CD8-positive, alpha-beta memory T cell (primary cell): ENCODE results near the gene C20orf144. TPM values are rescaled to one million over a fixed set of nuclear protein-coding genes. Genes with fewer than 3 reads are reported as not detected.

Source experiments
- CTCF ChIA-PET: fragments of 350-600 bp; sonication (Branson Sonifier 250); formaldehyde crosslinking; loops from one replicate; lab custom pipeline; 2021; ENCODE audit warnings: antibody characterized with exemption; lab: Charles Lee
- POLR2A ChIA-PET: fragments of 350-600 bp; sonication (Branson Sonifier 250); formaldehyde crosslinking; loops from one replicate; lab custom pipeline; 2021; ENCODE audit warnings: antibody characterized with exemption; lab: Charles Lee
- DNase-seq, 5 donors: peaks; one replicate each; pipeline versions ENCODE4 v3.0.0 to v3.0.0-alpha.2; 2020 to 2022; ENCODE audit warnings: mixed read lengths in 1 of 5
- H3K27ac ChIP-seq: one replicate; pipeline ENCODE4 v1.7.0; 2013; ENCODE audit warnings: low read depth, mild to moderate bottlenecking, low read length, moderate library complexity
- H3K27me3 ChIP-seq: 2 replicates; pipeline ENCODE4 v1.7.0; 2013; ENCODE audit warnings: low read length, mild to moderate bottlenecking; ENCODE audit not compliant: insufficient read depth, poor library complexity, severe bottlenecking
- H3K36me3 ChIP-seq: 2 replicates; pipeline ENCODE4 v1.7.0; 2013; ENCODE audit warnings: mild to moderate bottlenecking, low read length, moderate library complexity; ENCODE audit not compliant: insufficient read depth
- H3K4me1 ChIP-seq: 2 replicates; pipeline ENCODE4 v1.7.0; 2013; ENCODE audit warnings: mild to moderate bottlenecking, low read length, moderate library complexity; ENCODE audit not compliant: insufficient read depth
- H3K4me3 ChIP-seq: 2 replicates; pipeline ENCODE4 v1.7.0; 2013; ENCODE audit warnings: mild to moderate bottlenecking, low read length
- H3K9me3 ChIP-seq: 2 replicates; pipeline ENCODE4 v1.7.0; 2013; ENCODE audit warnings: mild to moderate bottlenecking, low read length
- H3K27ac Mint-ChIP-seq, 8 donors: one replicate each; pipeline ENCODE4 v1.8.0; 2020 to 2021; ENCODE audit warnings: mixed read lengths in 8 of 8, mild to moderate bottlenecking in 6 of 8, inconsistent platforms in 3 of 8, moderate library complexity in 3 of 8
- H3K27me3 Mint-ChIP-seq, 2 donors: one replicate each; pipeline ENCODE4 v1.8.0; 2020 to 2021; ENCODE audit warnings: mixed read lengths in 2 of 2, mild to moderate bottlenecking in 1 of 2, moderate library complexity in 1 of 2
- H3K36me3 Mint-ChIP-seq, 3 donors: one replicate each; pipeline ENCODE4 v1.8.0; 2020 to 2021; ENCODE audit warnings: mixed read lengths in 3 of 3, inconsistent platforms in 1 of 3, mild to moderate bottlenecking in 1 of 3
- H3K4me1 Mint-ChIP-seq, 3 donors: one replicate each; pipeline ENCODE4 v1.8.0; 2020 to 2021; ENCODE audit warnings: mixed read lengths in 3 of 3, inconsistent platforms in 1 of 3, mild to moderate bottlenecking in 1 of 3
- H3K4me3 Mint-ChIP-seq, 7 donors: one replicate each; pipeline ENCODE4 v1.8.0; 2020 to 2021; ENCODE audit warnings: mixed read lengths in 7 of 7, mild to moderate bottlenecking in 6 of 7, moderate library complexity in 4 of 7, inconsistent platforms in 2 of 7
- H3K9me3 Mint-ChIP-seq, 5 donors: one replicate each; pipeline ENCODE4 v1.8.0; 2020 to 2022; ENCODE audit warnings: mixed read lengths in 5 of 5, mild to moderate bottlenecking in 3 of 5, moderate library complexity in 2 of 5, inconsistent platforms in 1 of 5
- polyA plus RNA-seq: library from polyadenylated mRNA; unstranded; fragments of 300-500 nt; fragmentation: Illumina TruSeq; gene quantifications from one replicate; pipeline ENCODE4 v1.2.3, GENCODE V29; 2021
- total RNA-seq, 2 experiments: library from RNA; stranded (reverse); gene quantifications; one replicate each; pipeline ENCODE4 v1.2.3, GENCODE V29; 2021

C20orf144 gene
- total and polyA plus RNA-seq, 3 experiments from 2014 or later = 0.16 to 0.24 TPM; not detected in 1

- no peak for DNase-seq
- Histone ChIP-seq H3K27me3 (no peaks in the 10 kb centered on the region), H3K36me3 (no peaks in the 10 kb centered on the region), H3K4me3 (peak overlapping the region; percentile 37), H3K4me1 (peaks cover 34% of the 10 kb centered on the region), H3K9me3 (no peaks in the 10 kb centered on the region), H3K27ac (peak overlapping the region; percentile 43)
- no peaks in the 10 kb centered on the region for H3K9me3 Mint-ChIP-seq
- no peaks in the 10 kb centered on the region for H3K27me3 Mint-ChIP-seq
- POLR2A ChIA-PET = interaction anchor here (1.1 to 1.6 kb wide), 3 partner anchors 17 to 35 kb away, joined by 4 to 5 read pairs (median 5); partner anchors contain the start of gene PXMP4
- peak overlapping the region in 7 of 8 donors; percentile 17 to 88 (median 68) for H3K27ac Mint-ChIP-seq
- H3K4me3 Mint-ChIP-seq = peak overlapping the region; percentile 61 to 89 (median 73)
- H3K36me3 Mint-ChIP-seq = no peaks in the 10 kb centered on the region
- H3K4me1 Mint-ChIP-seq = peaks cover 35 to 55% (median 52%) of the 10 kb centered on the region in 3 donors
- CTCF ChIA-PET = interaction anchor here (0.6 to 9.3 kb wide), 3 partner anchors 9 to 21 kb away, joined by 3 to 103 read pairs (median 10); partner anchors contain the start of gene ACTL10
Observed at GRCh38 chr20:33684533-33685327, 22.6 kb downstream of the C20orf144 start.

GRCh38 chr20:33685328-33686099 lies 23.4 kb downstream of the C20orf144 start:
- H3K4me3 Mint-ChIP-seq = peak overlapping the region; percentile 61 to 89 (median 73)
- peak in 3 of 5 donors; percentile 24 to 65 (median 44) for DNase-seq
- H3K27ac ChIP-seq = peak overlapping the region; percentile 43

GRCh38 chr20:33686100-33686983 lies 24.2 kb downstream of the C20orf144 start, which contains the start of gene E2F1:
Gene E2F1, minus strand, starts transcription at chr20:33686385. Its CDS starts 121 bp downstream, at chr20:33686264.
- H3K4me3 ChIP-seq = peak within 1 kb of the TSS; percentile 58

More at GRCh38 chr20:33685328-33686099, 23.4 kb downstream of the C20orf144 start:
- Mint-ChIP-seq H3K27ac (peak overlapping the region in 7 of 8 donors; percentile 29 to 82 (median 69)), H3K36me3 (no peaks in the 10 kb centered on the region), H3K4me1 (peaks cover 37 to 54% (median 53%) of the 10 kb centered on the region in 3 donors), H3K9me3 (no peaks in the 10 kb centered on the region), H3K27me3 (no peaks in the 10 kb centered on the region)
- Histone ChIP-seq H3K4me1 (peaks cover 33% of the 10 kb centered on the region), H3K9me3 (no peaks in the 10 kb centered on the region), H3K27me3 (no peaks in the 10 kb centered on the region), H3K36me3 (no peaks in the 10 kb centered on the region), H3K4me3 (peak overlapping the region; percentile 37)
- CTCF ChIA-PET = interaction anchor here (1.7 to 9.3 kb wide), 2 partner anchors 10 to 16 kb away, joined by 10 to 103 read pairs; partner anchors contain the start of gene ACTL10
- POLR2A ChIA-PET = interaction anchor here (1.1 to 1.6 kb wide), 3 partner anchors 18 to 34 kb away, joined by 4 to 5 read pairs (median 5); partner anchors contain the start of gene PXMP4

GRCh38 chr20:33686984-33687366 lies 24.8 kb downstream of the C20orf144 start:
- Mint-ChIP-seq H3K27ac (peak overlapping the region; percentile 40 to 98 (median 90)), H3K4me3 (peak overlapping the region; percentile 72 to 92 (median 84)), H3K27me3 (no peaks in the 10 kb centered on the region), H3K9me3 (no peaks in the 10 kb centered on the region), H3K4me1 (peaks cover 34 to 42% (median 40%) of the 10 kb centered on the region in 3 donors), H3K36me3 (no peaks in the 10 kb centered on the region)
- H3K27me3 ChIP-seq = no peaks in the 10 kb centered on the region
- H3K27ac ChIP-seq = peak overlapping the region; percentile 18
- peak overlapping the region; percentile 58 for H3K4me3 ChIP-seq
- POLR2A ChIA-PET = interaction anchor here (0.5 kb wide), 1 partner anchor 34 kb away, joined by 5 read pairs; no protein-coding TSS in a partner anchor
- CTCF ChIA-PET = interaction anchor here (0.8 to 4.5 kb wide), 4 partner anchors 19 to 45 kb away, joined by 3 to 26 read pairs (median 3); partner anchors contain the start of genes ACTL10, PXMP4 and ZNF341
- no peak for DNase-seq
- peaks cover 37% of the 10 kb centered on the region for H3K4me1 ChIP-seq
- H3K36me3 ChIP-seq = no peaks in the 10 kb centered on the region
- no peaks in the 10 kb centered on the region for H3K9me3 ChIP-seq

More at GRCh38 chr20:33686100-33686983, 24.2 kb downstream of the C20orf144 start, which contains the start of gene E2F1:
- H3K36me3 ChIP-seq = no peaks in the 10 kb centered on the region
- H3K27me3 ChIP-seq = no peaks in the 10 kb centered on the region
- peaks cover 36 to 48% (median 46%) of the 10 kb centered on the region in 3 donors for H3K4me1 Mint-ChIP-seq
- H3K4me1 ChIP-seq = peaks cover 37% of the 10 kb centered on the region
- ChIA-PET POLR2A (interaction anchor here (1.6 kb wide), 1 partner anchor 18 kb away, joined by 5 read pairs; no protein-coding TSS in a partner anchor), CTCF (interaction anchor here (0.8 to 9.3 kb wide), 4 partner anchors 17 to 34 kb away, joined by 3 to 103 read pairs (median 14); partner anchors contain the start of genes ACTL10 and PXMP4)
- peak within 1 kb of the TSS; percentile 40 to 98 (median 90) for H3K27ac Mint-ChIP-seq
- H3K9me3 Mint-ChIP-seq = no peaks in the 10 kb centered on the region
- H3K27ac ChIP-seq = peak within 1 kb of the TSS; percentile 43
- H3K4me3 Mint-ChIP-seq = peak within 1 kb of the TSS; percentile 77 to 92 (median 84)
- H3K27me3 Mint-ChIP-seq = no peaks in the 10 kb centered on the region
- no peaks in the 10 kb centered on the region for H3K36me3 Mint-ChIP-seq
- DNase-seq = peak; percentile 91 to 95 (median 93)
- H3K9me3 ChIP-seq = no peaks in the 10 kb centered on the region

DNA sequence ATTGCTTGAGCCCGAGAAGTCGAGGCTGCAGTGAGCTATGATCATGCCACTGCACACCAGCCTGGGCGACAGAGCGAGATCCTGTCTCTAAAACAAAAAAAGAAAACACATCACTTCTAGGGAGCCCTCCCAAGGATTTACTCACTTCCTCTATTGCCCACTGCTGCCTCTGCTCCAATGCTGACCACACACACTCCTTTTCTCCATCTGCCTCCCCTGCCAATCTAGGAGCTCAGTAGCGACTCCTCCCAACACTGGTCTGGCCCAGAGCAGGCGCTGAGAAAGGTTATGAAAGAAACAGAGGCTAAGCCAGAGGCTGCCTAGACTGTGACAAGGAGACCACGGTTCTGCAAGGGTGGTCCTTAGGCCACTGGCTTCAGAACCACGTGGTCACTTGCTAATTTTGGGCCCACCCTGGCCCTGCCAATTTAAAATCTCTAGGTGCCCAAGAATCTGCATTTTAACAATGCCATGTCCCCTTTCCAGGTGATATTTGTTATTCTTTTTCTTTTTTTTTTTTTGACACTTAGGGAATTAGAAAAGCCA lies 25.3 kb downstream of the C20orf144 start:
- Mint-ChIP-seq H3K27ac (peak overlapping the region in 7 of 8 donors; percentile 18 to 94 (median 65)), H3K4me3 (peak overlapping the region in 2 of 7 donors; percentile 54 to 59)

GRCh38 chr20:33687993-33688937 lies 26.1 kb downstream of the C20orf144 start:
- Histone ChIP-seq H3K36me3 (no peaks in the 10 kb centered on the region), H3K27me3 (no peaks in the 10 kb centered on the region), H3K4me1 (peaks cover 37% of the 10 kb centered on the region), H3K27ac (peak overlapping the region; percentile 22), H3K4me3 (no peak overlapping the region), H3K9me3 (no peaks in the 10 kb centered on the region)
- Mint-ChIP-seq H3K27me3 (no peaks in the 10 kb centered on the region), H3K27ac (peak overlapping the region; percentile 23 to 90 (median 72)), H3K4me1 (peaks cover 33 to 41% (median 37%) of the 10 kb centered on the region in 3 donors), H3K36me3 (no peaks in the 10 kb centered on the region), H3K4me3 (peak overlapping the region in 2 of 7 donors; percentile 34 to 73), H3K9me3 (no peaks in the 10 kb centered on the region)
- DNase-seq = no peak
- POLR2A ChIA-PET = interaction anchor here (0.5 kb wide), 1 partner anchor 955 kb away, joined by 3 read pairs; no protein-coding TSS in a partner anchor
- CTCF ChIA-PET = interaction anchor here (1.1 to 4.5 kb wide), 2 partner anchors 21 to 44 kb away, joined by 3 to 26 read pairs; partner anchors contain the start of genes ACTL10 and ZNF341

More for the DNA sequence above, 25.3 kb downstream of the C20orf144 start:
- H3K4me1 ChIP-seq = peaks cover 37% of the 10 kb centered on the region
- no peak overlapping the region for H3K4me3 ChIP-seq
- no peak overlapping the region for H3K27ac ChIP-seq
- DNase-seq = no peak
- H3K9me3 ChIP-seq = no peaks in the 10 kb centered on the region
- ChIA-PET CTCF (interaction anchor here (0.8 to 4.5 kb wide), 4 partner anchors 20 to 45 kb away, joined by 3 to 26 read pairs (median 3); partner anchors contain the start of genes ACTL10, PXMP4 and ZNF341), POLR2A (interaction anchor here (0.5 kb wide), 1 partner anchor 34 kb away, joined by 5 read pairs; no protein-coding TSS in a partner anchor)
- no peaks in the 10 kb centered on the region for H3K36me3 Mint-ChIP-seq
- H3K27me3 ChIP-seq = no peaks in the 10 kb centered on the region
- H3K36me3 ChIP-seq = no peaks in the 10 kb centered on the region
- no peaks in the 10 kb centered on the region for H3K27me3 Mint-ChIP-seq
- peaks cover 33 to 41% (median 37%) of the 10 kb centered on the region in 3 donors for H3K4me1 Mint-ChIP-seq
- H3K9me3 Mint-ChIP-seq = no peaks in the 10 kb centered on the region
